SK-N-SH (cell line): ENCODE measurements around the gene ZNF213. TPM values are rescaled to one million over a fixed set of nuclear protein-coding genes. Genes with fewer than 3 reads are reported as not detected.

Experiments used
- CTCF ChIA-PET: fragments of 300-600, 350-600 bp; formaldehyde crosslinking; extraction: SDS; loops from one replicate; lab custom pipeline; 2021; lab: Yijun Ruan, JAX
- POLR2A ChIA-PET: fragments of 350-600 bp; sonication (Branson Sonifier 250); formaldehyde crosslinking; extraction: SDS; loops from one replicate; lab custom pipeline; 2020; ENCODE audit warnings: antibody characterized with exemption, inconsistent platforms; lab: Yijun Ruan, JAX
- DNase-seq: peaks from one replicate; pipeline ENCODE4 v3.0.0; 2012
- H2AFZ ChIP-seq: fragments of 200-600 bp; sonication (generic); 2 replicates; pipeline ENCODE4 v1.8.1; 2016; ENCODE audit warnings: antibody characterized with exemption, mild to moderate bottlenecking, low read depth
- H3F3A ChIP-seq: fragments of 200-600 bp; sonication (generic); replicated peaks from 2 replicates; pipeline ENCODE3; 2016; ENCODE audit warnings: antibody characterized with exemption, mild to moderate bottlenecking; ENCODE audit not compliant: insufficient read depth
- H3K27ac ChIP-seq, 2 experiments: fragments of 200-500 bp in 1 of 2; fragments of 200-600 bp in 1 of 2; sonication (Bioruptor generic) in 1 of 2; sonication (generic), shearing (Covaris generic) in 1 of 2; 2 replicates each; pipeline versions ENCODE4 v1.5.1 to v1.6.1; 2014 to 2016; ENCODE audit warnings: low read depth in 2 of 2, inconsistent platforms in 1 of 2, low read length in 1 of 2, mild to moderate bottlenecking in 1 of 2, mixed read lengths in 1 of 2
- H3K27me3 ChIP-seq: fragments of 200-600 bp; sonication (generic), shearing (Covaris generic); 2 replicates; pipeline ENCODE4 v1.6.1; 2016; ENCODE audit warnings: mixed run types; ENCODE audit not compliant: insufficient read depth
- H3K36me3 ChIP-seq, 2 experiments: fragments of 200-500 bp in 1 of 2; fragments of 200-600 bp in 1 of 2; sonication (Bioruptor generic) in 1 of 2; sonication (generic) in 1 of 2; replicated peaks in 1 of 2; 2 replicates each; pipeline versions ENCODE3 to v1.5.1; 2014 to 2016; ENCODE audit warnings: low read length in 1 of 2, mild to moderate bottlenecking in 1 of 2; ENCODE audit not compliant: insufficient read depth in 2 of 2, control insufficient read depth in 1 of 2
- H3K4me1 ChIP-seq, 2 experiments: fragments of 200-500 bp in 1 of 2; fragments of 200-600 bp in 1 of 2; sonication (Bioruptor generic) in 1 of 2; sonication (generic), shearing (Covaris generic) in 1 of 2; 2 replicates each; pipeline versions ENCODE4 v1.5.1 to v1.6.1; 2014 to 2016; ENCODE audit warnings: low read depth in 1 of 2, low read length in 1 of 2, mixed run types in 1 of 2; ENCODE audit not compliant: insufficient read depth in 2 of 2, control insufficient read depth in 1 of 2
- H3K4me2 ChIP-seq: fragments of 200-600 bp; sonication (generic), shearing (Covaris generic); 2 replicates; pipeline ENCODE4 v1.6.1; 2017; ENCODE audit warnings: mixed run types
- H3K4me3 ChIP-seq, 2 experiments: fragments of 200-500 bp in 1 of 2; fragments of 200-600 bp in 1 of 2; sonication (Bioruptor generic) in 1 of 2; sonication (generic), shearing (Covaris generic) in 1 of 2; 2 replicates each; pipeline versions ENCODE4 v1.5.1 to v1.8.1; 2014 to 2016; ENCODE audit warnings: low read depth in 2 of 2, inconsistent platforms in 1 of 2, low read length in 1 of 2, mild to moderate bottlenecking in 1 of 2, mixed read lengths in 1 of 2, moderate library complexity in 1 of 2
- H3K79me2 ChIP-seq: fragments of 200-600 bp; sonication (generic); 2 replicates; pipeline ENCODE4 v1.8.1; 2017; ENCODE audit warnings: mild to moderate bottlenecking; ENCODE audit not compliant: insufficient read depth
- H3K9ac ChIP-seq: fragments of 200-600 bp; sonication (generic); 2 replicates; pipeline ENCODE4 v1.6.1; 2017; ENCODE audit warnings: mixed run types
- H3K9me2 ChIP-seq: fragments of 200-600 bp; sonication (generic); 2 replicates; pipeline ENCODE4 v1.6.1; 2017; ENCODE audit warnings: mixed run types
- H3K9me3 ChIP-seq: fragments of 200-600 bp; sonication (generic); 2 replicates; pipeline ENCODE4 v1.6.1; 2017; ENCODE audit warnings: mixed run types, mild to moderate bottlenecking, moderate library complexity
- H4K20me1 ChIP-seq: fragments of 200-600 bp; sonication (generic); 2 replicates; pipeline ENCODE4 v1.6.1; 2017; ENCODE audit warnings: mild to moderate bottlenecking, mixed run types; ENCODE audit not compliant: insufficient read depth
- EP300 ChIP-seq, 2 experiments: IDR thresholded peaks; 2 replicates each; pipeline versions ENCODE4 v1.4.0 to v1.6.1; 2012; ENCODE audit warnings: borderline replicate concordance in 1 of 2, low read depth in 1 of 2, low read length in 1 of 2
- FOXM1 ChIP-seq: IDR thresholded peaks from 2 replicates; pipeline ENCODE4 v1.4.0; 2012; ENCODE audit warnings: low read depth, mild to moderate bottlenecking
- GABPA ChIP-seq: IDR thresholded peaks from 2 replicates; pipeline ENCODE4 v1.4.0; 2012; ENCODE audit warnings: low read depth, mild to moderate bottlenecking
- NFIC ChIP-seq: IDR thresholded peaks from 2 replicates; pipeline ENCODE4 v1.4.0; 2012; ENCODE audit warnings: borderline replicate concordance
- RCOR1 ChIP-seq: fragments of 150-350 bp; IDR thresholded peaks from 2 replicates; pipeline ENCODE4 v1.6.1; 2017; ENCODE audit warnings: antibody characterized with exemption, low read length
- SIN3A ChIP-seq: IDR thresholded peaks from 2 replicates; pipeline ENCODE4 v1.6.1; 2012; ENCODE audit warnings: low read depth, mild to moderate bottlenecking, low read length, moderate library complexity, borderline replicate concordance
- TAF1 ChIP-seq: IDR thresholded peaks from 2 replicates; pipeline ENCODE4 v1.6.1; 2012; ENCODE audit warnings: low read depth, mild to moderate bottlenecking, low read length, moderate library complexity, borderline replicate concordance
- TCF12 ChIP-seq: IDR thresholded peaks from 2 replicates; pipeline ENCODE4 v1.4.0; 2012
- USF2 ChIP-seq: fragments of 150-350 bp; IDR thresholded peaks from 2 replicates; pipeline ENCODE4 v1.6.1; 2017; ENCODE audit warnings: antibody characterized with exemption, low read length, low read depth, borderline replicate concordance
- YY1 ChIP-seq: IDR thresholded peaks from 2 replicates; pipeline ENCODE4 v1.4.0; 2012; ENCODE audit warnings: low read depth, mild to moderate bottlenecking
- WGBS: methylation state at CpG from one replicate; pipeline ENCODE4 v1.1.6; 2017; ENCODE audit warnings: low lambda C conversion rate; 5-methylcytosine and 5-hydroxymethylcytosine counted together
- polyA plus RNA-seq, 3 experiments: library from polyadenylated mRNA; depleted of rRNA; stranded (reverse); fragments of >200 nt; gene quantifications; 2 replicates each; pipeline ENCODE4 v1.2.3, GENCODE V29; 2012
- TF ChIP-seq, protein P1 (sequence below): fragments of 150-350 bp; IDR thresholded peaks from 2 replicates; pipeline ENCODE4 v1.6.1; 2016; ENCODE audit warnings: mild to moderate bottlenecking, low read depth, low read length
- TF ChIP-seq, protein P2 (sequence below): IDR thresholded peaks from 2 replicates; pipeline ENCODE4; 2012
- TF ChIP-seq, protein P3 (sequence below): fragments of 200-600 bp; sonication (generic); IDR thresholded peaks from 2 replicates; pipeline ENCODE4 v1.6.1; 2017; ENCODE audit warnings: antibody characterized with exemption, mild to moderate bottlenecking, moderate library complexity
- TF ChIP-seq, protein P4 (sequence below): IDR thresholded peaks from 2 replicates; pipeline ENCODE4 v1.4.0; 2012; ENCODE audit warnings: low read depth

The ZNF213 gene
- polyA plus RNA-seq, 1 of the 3 experiments (the other 2 are of a cell fraction), result 1.1 TPM

DNA sequence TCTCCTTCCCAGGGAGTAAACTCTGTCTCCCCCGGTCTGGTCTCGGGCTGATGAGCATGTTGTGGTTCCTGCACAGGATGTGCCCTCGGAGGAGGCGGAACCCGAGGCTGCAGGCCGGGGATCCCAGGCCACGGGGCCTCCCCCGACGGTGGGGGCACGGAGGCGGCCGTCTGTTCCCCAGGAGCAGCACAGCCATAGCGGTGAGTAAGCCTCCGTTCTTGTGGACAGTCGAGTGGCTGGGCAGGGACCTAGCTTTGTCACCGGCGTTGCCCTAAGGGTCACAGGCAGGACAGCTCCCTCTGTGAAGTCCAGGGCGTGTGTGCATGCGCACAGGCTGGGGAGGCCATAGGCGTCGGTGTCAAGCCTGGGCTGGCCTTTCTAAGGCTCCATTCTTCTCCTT, 3.5 kb downstream of the ZNF213 start:
- peaks cover 5 to 38% of the 10 kb centered on the region in 2 experiments for H3K36me3 ChIP-seq
- H3K9me2 ChIP-seq, result no peaks in the 10 kb centered on the region
- no peak overlapping the region for H3K27ac ChIP-seq
- POLR2A ChIA-PET, result interaction anchor here (1.3 kb wide), 1 partner anchor 11 kb away, joined by 3 read pairs; no protein-coding TSS in a partner anchor
- WGBS, result 81% methylated on average over 4 of the region's 21 CpGs
- TF ChIP-seq FOXM1 (no peak), NFIC (no peak), RCOR1 (no peak), USF2 (no peak), EP300 (IDR thresholded peaks at IDR 0.05; ENCODE audit: borderline replicate concordance in 1 of 2, low read depth in 1 of 2, low read length in 1 of 2) (no peak), GABPA (no peak), SIN3A (no peak), TCF12 (no peak), TAF1 (no peak), YY1 (no peak)
- TF ChIP-seq, protein P1, sequence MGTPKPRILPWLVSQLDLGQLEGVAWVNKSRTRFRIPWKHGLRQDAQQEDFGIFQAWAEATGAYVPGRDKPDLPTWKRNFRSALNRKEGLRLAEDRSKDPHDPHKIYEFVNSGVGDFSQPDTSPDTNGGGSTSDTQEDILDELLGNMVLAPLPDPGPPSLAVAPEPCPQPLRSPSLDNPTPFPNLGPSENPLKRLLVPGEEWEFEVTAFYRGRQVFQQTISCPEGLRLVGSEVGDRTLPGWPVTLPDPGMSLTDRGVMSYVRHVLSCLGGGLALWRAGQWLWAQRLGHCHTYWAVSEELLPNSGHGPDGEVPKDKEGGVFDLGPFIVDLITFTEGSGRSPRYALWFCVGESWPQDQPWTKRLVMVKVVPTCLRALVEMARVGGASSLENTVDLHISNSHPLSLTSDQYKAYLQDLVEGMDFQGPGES, result no peak
- TF ChIP-seq, protein P2, sequence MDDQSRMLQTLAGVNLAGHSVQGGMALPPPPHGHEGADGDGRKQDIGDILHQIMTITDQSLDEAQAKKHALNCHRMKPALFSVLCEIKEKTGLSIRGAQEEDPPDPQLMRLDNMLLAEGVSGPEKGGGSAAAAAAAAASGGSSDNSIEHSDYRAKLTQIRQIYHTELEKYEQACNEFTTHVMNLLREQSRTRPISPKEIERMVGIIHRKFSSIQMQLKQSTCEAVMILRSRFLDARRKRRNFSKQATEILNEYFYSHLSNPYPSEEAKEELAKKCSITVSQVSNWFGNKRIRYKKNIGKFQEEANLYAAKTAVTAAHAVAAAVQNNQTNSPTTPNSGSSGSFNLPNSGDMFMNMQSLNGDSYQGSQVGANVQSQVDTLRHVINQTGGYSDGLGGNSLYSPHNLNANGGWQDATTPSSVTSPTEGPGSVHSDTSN, result no peak
- TF ChIP-seq, protein P3, sequence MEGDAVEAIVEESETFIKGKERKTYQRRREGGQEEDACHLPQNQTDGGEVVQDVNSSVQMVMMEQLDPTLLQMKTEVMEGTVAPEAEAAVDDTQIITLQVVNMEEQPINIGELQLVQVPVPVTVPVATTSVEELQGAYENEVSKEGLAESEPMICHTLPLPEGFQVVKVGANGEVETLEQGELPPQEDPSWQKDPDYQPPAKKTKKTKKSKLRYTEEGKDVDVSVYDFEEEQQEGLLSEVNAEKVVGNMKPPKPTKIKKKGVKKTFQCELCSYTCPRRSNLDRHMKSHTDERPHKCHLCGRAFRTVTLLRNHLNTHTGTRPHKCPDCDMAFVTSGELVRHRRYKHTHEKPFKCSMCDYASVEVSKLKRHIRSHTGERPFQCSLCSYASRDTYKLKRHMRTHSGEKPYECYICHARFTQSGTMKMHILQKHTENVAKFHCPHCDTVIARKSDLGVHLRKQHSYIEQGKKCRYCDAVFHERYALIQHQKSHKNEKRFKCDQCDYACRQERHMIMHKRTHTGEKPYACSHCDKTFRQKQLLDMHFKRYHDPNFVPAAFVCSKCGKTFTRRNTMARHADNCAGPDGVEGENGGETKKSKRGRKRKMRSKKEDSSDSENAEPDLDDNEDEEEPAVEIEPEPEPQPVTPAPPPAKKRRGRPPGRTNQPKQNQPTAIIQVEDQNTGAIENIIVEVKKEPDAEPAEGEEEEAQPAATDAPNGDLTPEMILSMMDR, result no peak
- TF ChIP-seq, protein P4, sequence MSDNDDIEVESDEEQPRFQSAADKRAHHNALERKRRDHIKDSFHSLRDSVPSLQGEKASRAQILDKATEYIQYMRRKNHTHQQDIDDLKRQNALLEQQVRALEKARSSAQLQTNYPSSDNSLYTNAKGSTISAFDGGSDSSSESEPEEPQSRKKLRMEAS, result no peak
- TF ChIP-seq, all 33 proteins: peak for 0
- Histone ChIP-seq H3K4me1 (peaks cover 0 to 7% of the 10 kb centered on the region in 2 experiments; a peak in 2 of 4 replicates), H3K27me3 (no peaks in the 10 kb centered on the region), H3K4me3 (no peak overlapping the region), H4K20me1 (no peaks in the 10 kb centered on the region), H3K9ac (no peak overlapping the region), H3K4me2 (no peak overlapping the region), H2AFZ (no peak overlapping the region), H3F3A (peaks cover 4% of the 10 kb centered on the region), H3K79me2 (peaks cover 32% of the 10 kb centered on the region), H3K9me3 (no peaks in the 10 kb centered on the region)
- DNase-seq, result no peak
- CTCF ChIA-PET, result interaction anchor here (0.6 to 4.6 kb wide), 6 partner anchors 10 to 110 kb away, joined by 3 to 43 read pairs (median 4); no protein-coding TSS in a partner anchor
